PC-3 (cell line): Measurements from ENCODE around the gene DAPK1. TPM values are rescaled to one million over a fixed set of nuclear protein-coding genes. Genes with fewer than 3 reads are reported as not detected.

Experiments
- ATAC-seq: fragments of 200-7000 bp; cut with Tn5 transposase; 2 replicates; pipeline ENCODE4 v1.9.1; 2020; ENCODE audit warnings: mild to moderate bottlenecking, moderate library complexity
- BruUV-seq: library from RNA; stranded (reverse); fragments of 400-500 nt; replicated peaks from 2 replicates; lab custom pipeline; 2021; lab: Mats Ljungman, UMichigan
- CTCF ChIA-PET: fragments of 300-600 bp; sonication (Branson Sonifier 250); formaldehyde crosslinking; loops from one replicate; lab custom pipeline; 2022; ENCODE audit warnings: antibody characterized with exemption; lab: Charles Lee
- POLR2A ChIA-PET: fragments of 300-600 bp; sonication (Branson Sonifier 250); formaldehyde crosslinking; loops from one replicate; lab custom pipeline; 2022; ENCODE audit warnings: antibody characterized with exemption; ENCODE audit not compliant: unreplicated experiment; lab: Charles Lee
- DNase-seq: peaks from one replicate; pipeline ENCODE4 v3.0.0-alpha.2; 2015
- H2AFZ ChIP-seq: fragments of 300-600 bp; sonication (generic); 2 replicates; pipeline ENCODE4 v1.6.0; 2016; ENCODE audit warnings: antibody characterized with exemption, low read length
- H3F3A ChIP-seq: fragments of 300-600 bp; sonication (generic); one replicate; pipeline ENCODE4 v1.6.0; 2017; ENCODE audit warnings: antibody characterized with exemption, low read length, control low read depth, mild to moderate bottlenecking; ENCODE audit not compliant: unreplicated experiment
- H3K27ac ChIP-seq: fragments of 300-600 bp; sonication (generic); 2 replicates; pipeline ENCODE4 v1.5.1; 2016; ENCODE audit warnings: mild to moderate bottlenecking, low read length
- H3K27me3 ChIP-seq: fragments of 300-600 bp; sonication (generic); 2 replicates; pipeline ENCODE4 v1.6.1; 2016; ENCODE audit warnings: low read length, mixed read lengths
- H3K36me3 ChIP-seq: fragments of 300-600 bp; sonication (generic); 2 replicates; pipeline ENCODE4 v1.6.1; 2016; ENCODE audit warnings: low read depth, mixed run types, low read length, mixed read lengths
- H3K4me1 ChIP-seq: fragments of 300-600 bp; sonication (generic); 2 replicates; pipeline ENCODE4 v1.5.1; 2016; ENCODE audit warnings: low read length; ENCODE audit not compliant: insufficient read depth
- H3K4me2 ChIP-seq: fragments of 300-600 bp; sonication (generic); 2 replicates; pipeline ENCODE4 v1.6.0; 2016; ENCODE audit warnings: low read length
- H3K4me3 ChIP-seq: fragments of 300-600 bp; sonication (generic); 2 replicates; pipeline ENCODE4 v1.5.1; 2016; ENCODE audit warnings: mild to moderate bottlenecking, low read length, mixed read lengths
- H3K79me2 ChIP-seq: fragments of 300-600 bp; sonication (generic); 2 replicates; pipeline ENCODE4 v1.6.1; 2017; ENCODE audit warnings: low read length, mixed read lengths
- H3K9ac ChIP-seq: fragments of 300-600 bp; sonication (generic); 2 replicates; pipeline ENCODE4 v1.6.0; 2016; ENCODE audit warnings: mild to moderate bottlenecking, low read length
- H3K9me2 ChIP-seq: fragments of 300-600 bp; sonication (generic); replicated peaks from 2 replicates; pipeline ENCODE4 v1.6.1; 2016; ENCODE audit warnings: mixed run types, low read length, mixed read lengths
- H3K9me3 ChIP-seq: fragments of 300-600 bp; sonication (generic); 2 replicates; pipeline ENCODE4 v1.6.1; 2016; ENCODE audit warnings: low read length, mixed read lengths
- H4K20me1 ChIP-seq: fragments of 300-600 bp; sonication (generic); 2 replicates; pipeline ENCODE4 v1.6.1; 2016; ENCODE audit warnings: low read length, mixed read lengths
- EZH2 ChIP-seq: fragments of 300-600 bp; sonication (generic); IDR thresholded peaks from one replicate; pipeline ENCODE4 v1.6.1; 2017; ENCODE audit warnings: antibody characterized with exemption, mild to moderate bottlenecking, low read length; ENCODE audit not compliant: unreplicated experiment
- EZH2phosphoT487 ChIP-seq: fragments of 300-600 bp; sonication (generic); IDR thresholded peaks from 2 replicates; pipeline ENCODE4 v1.6.1; 2018; ENCODE audit warnings: mild to moderate bottlenecking, antibody characterized with exemption, low read length, borderline replicate concordance
- intact Hi-C: fragments of 100-400 bp; cut with micrococcal nuclease; formaldehyde crosslinking; loops from 2 replicates; pipeline ENCODE4 v1.9.0; 2023
- total RNA-seq: library from RNA; depleted of rRNA; stranded (reverse); fragments of >200 nt; gene quantifications from 2 replicates; pipeline ENCODE4 v1.2.3, GENCODE V29; 2014
- TF ChIP-seq, protein P1 (sequence below): fragments of 300-600 bp; sonication (generic); conservative IDR thresholded peaks from 2 replicates; pipeline ENCODE4 v1.5.1; 2017; ENCODE audit warnings: antibody characterized with exemption, low read depth, mild to moderate bottlenecking, low read length

Gene DAPK1
- total RNA-seq, 1 experiment from 2014 or later, result not detected

DNA sequence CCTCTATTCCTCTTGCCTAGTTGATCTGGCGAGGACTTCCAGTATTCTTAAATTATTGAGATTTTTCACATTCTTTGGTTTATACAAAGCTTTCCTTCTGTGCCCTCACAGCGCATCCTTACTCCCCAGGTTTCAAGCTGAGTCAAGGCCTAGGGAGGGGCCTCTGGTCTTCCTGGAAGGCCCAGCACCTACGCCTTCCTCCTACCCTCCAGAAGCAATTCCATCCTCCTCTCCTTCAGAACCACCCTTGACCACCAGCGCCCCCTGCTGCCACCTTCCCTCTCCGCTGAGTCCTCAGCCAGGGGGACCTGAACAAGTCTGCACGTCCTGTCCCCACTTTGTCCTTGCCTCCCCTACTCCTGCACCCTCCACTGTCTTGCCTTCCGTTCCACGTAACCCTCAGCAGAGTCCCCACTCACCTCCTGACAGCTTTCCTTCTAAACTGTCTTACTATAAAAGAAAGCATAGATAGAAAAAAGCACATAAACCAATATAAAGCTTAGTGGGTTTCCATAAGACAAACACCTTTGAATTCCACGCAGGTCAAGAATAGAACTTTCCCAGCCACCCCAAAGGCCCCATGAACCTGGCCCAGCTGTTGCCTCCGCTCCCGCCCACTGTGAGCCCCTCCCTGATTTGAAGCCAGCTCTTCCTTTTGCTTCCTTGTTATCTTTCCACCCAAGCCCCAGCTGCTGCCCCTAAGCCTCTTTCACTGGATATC lies 165.3 kb downstream of the DAPK1 start:
- peak; percentile 59 for ATAC-seq
- peak; percentile 69 for DNase-seq
- H3K4me3 ChIP-seq, result no peak overlapping the region
- H3K9me2 ChIP-seq, result no peaks in the 10 kb centered on the region
- no peaks in the 10 kb centered on the region for H3K4me1 ChIP-seq
- TF ChIP-seq, protein P1, sequence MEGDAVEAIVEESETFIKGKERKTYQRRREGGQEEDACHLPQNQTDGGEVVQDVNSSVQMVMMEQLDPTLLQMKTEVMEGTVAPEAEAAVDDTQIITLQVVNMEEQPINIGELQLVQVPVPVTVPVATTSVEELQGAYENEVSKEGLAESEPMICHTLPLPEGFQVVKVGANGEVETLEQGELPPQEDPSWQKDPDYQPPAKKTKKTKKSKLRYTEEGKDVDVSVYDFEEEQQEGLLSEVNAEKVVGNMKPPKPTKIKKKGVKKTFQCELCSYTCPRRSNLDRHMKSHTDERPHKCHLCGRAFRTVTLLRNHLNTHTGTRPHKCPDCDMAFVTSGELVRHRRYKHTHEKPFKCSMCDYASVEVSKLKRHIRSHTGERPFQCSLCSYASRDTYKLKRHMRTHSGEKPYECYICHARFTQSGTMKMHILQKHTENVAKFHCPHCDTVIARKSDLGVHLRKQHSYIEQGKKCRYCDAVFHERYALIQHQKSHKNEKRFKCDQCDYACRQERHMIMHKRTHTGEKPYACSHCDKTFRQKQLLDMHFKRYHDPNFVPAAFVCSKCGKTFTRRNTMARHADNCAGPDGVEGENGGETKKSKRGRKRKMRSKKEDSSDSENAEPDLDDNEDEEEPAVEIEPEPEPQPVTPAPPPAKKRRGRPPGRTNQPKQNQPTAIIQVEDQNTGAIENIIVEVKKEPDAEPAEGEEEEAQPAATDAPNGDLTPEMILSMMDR, result peak; percentile 74
- TF ChIP-seq EZH2 (no peak), EZH2phosphoT487 (no peak)
- intact Hi-C loops, result no loop called here
- H4K20me1 ChIP-seq, result no peaks in the 10 kb centered on the region
- no peak overlapping the region for H3K4me2 ChIP-seq
- H3K27me3 ChIP-seq, result 0 out of 2 replicates have a peak, but pooled peaks cover 7% of the 10 kb centered on the region
- ChIA-PET POLR2A (no interaction called here), CTCF (no interaction called here)
- no peaks in the 10 kb centered on the region for H3F3A ChIP-seq
- H3K9ac ChIP-seq, result no peak overlapping the region
- H3K9me3 ChIP-seq, result no peaks in the 10 kb centered on the region
- no peaks in the 10 kb centered on the region for H3K36me3 ChIP-seq
- H2AFZ ChIP-seq, result no peak overlapping the region
- H3K79me2 ChIP-seq, result no peaks in the 10 kb centered on the region
- BruUV-seq, result no TSS peak
- H3K27ac ChIP-seq, result no peak overlapping the region

DNA sequence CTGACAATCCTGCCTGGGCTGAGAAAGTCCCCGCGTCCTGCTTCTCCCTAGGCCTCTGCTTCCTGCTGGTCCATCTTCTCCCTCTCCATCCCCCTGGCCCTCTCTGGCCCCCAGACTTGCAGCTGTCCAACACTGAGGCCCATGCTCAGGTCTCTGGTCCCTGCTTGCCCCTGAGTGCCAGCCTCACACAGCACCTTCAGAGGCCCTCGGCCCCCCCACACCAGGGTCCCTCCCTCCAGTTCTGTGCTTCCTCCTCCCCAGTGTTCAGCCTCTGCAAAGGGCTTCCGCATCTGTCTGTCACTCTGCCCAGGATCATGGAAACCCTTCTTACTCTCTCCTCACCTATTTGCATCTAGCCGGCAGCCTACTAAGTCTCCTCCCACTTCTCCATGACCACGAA lies 165.9 kb downstream of the DAPK1 start:
- POLR2A ChIA-PET, result no interaction called here
- H3K27ac ChIP-seq, result no peak overlapping the region

More for the DNA sequence above, 165.9 kb downstream of the DAPK1 start:
- ATAC-seq (no peak), DNase-seq (no peak)
- no peaks in the 10 kb centered on the region for H3K9me2 ChIP-seq
- TF ChIP-seq EZH2phosphoT487 (no peak), EZH2 (no peak)
- TF ChIP-seq, protein P1, result no peak
- H3K79me2 ChIP-seq, result no peaks in the 10 kb centered on the region
- H2AFZ ChIP-seq, result no peak overlapping the region
- no peaks in the 10 kb centered on the region for H3K4me1 ChIP-seq
- no peak overlapping the region for H3K4me2 ChIP-seq
- no peak overlapping the region for H3K4me3 ChIP-seq
- no peaks in the 10 kb centered on the region for H3K36me3 ChIP-seq
- CTCF ChIA-PET, result no interaction called here
- no peaks in the 10 kb centered on the region for H3K9me3 ChIP-seq
- H3K9ac ChIP-seq, result no peak overlapping the region
- 0 out of 2 replicates have a peak, but pooled peaks cover 7% of the 10 kb centered on the region for H3K27me3 ChIP-seq
- H3F3A ChIP-seq, result no peaks in the 10 kb centered on the region
- intact Hi-C loops, result no loop called here
- BruUV-seq, result no TSS peak
- no peaks in the 10 kb centered on the region for H4K20me1 ChIP-seq
